ENCODE results near the gene CILP2.

Gene CILP2

GRCh38 chr19:19526581-19527370 lies 11.3 kb upstream of the CILP2 start:
- Histone ChIP-seq H3K36me3 (ENCODE audit: insufficient read depth, low read length) (peaks cover 16% of the 10 kb centered on the region), H3K4me3 (no peak overlapping the region)

GRCh38 chr19:19527371-19527656 lies 10.8 kb upstream of the CILP2 start:
- Histone ChIP-seq H3K4me3 (no peak overlapping the region), H3K36me3 (ENCODE audit: insufficient read depth, low read length) (peaks cover 16% of the 10 kb centered on the region), H3K9ac (ENCODE audit: insufficient read length) (no peak overlapping the region), H3K27ac (no peak overlapping the region), H3K9me3 (ENCODE audit: low read depth, low read length) (no peaks in the 10 kb centered on the region)
- no peak for TF ChIP-seq EZH2 (IDR thresholded peaks at IDR 0.05)
- TF ChIP-seq POLR2AphosphoS5 (IDR thresholded peaks at IDR 0.05; ENCODE audit: borderline replicate concordance, low read depth, low read length) = no peak
- DNase-seq (ENCODE audit: low read depth, low spot score) = no peak

More at GRCh38 chr19:19526581-19527370, 11.3 kb upstream of the CILP2 start:
- no peak for TF ChIP-seq POLR2AphosphoS5 (IDR thresholded peaks at IDR 0.05; ENCODE audit: borderline replicate concordance, low read depth, low read length)
- no peak for TF ChIP-seq EZH2 (IDR thresholded peaks at IDR 0.05)
- no peak for TF ChIP-seq FOXP2 (optimal IDR thresholded peaks at IDR 0.05; ENCODE audit: control extremely low read depth, extremely low read length, insufficient read depth)
- Histone ChIP-seq H3K9ac (ENCODE audit: insufficient read length) (no peak overlapping the region), H3K9me3 (ENCODE audit: low read depth, low read length) (no peaks in the 10 kb centered on the region), H3K27ac (no peak overlapping the region)
- DNase-seq (ENCODE audit: low read depth, low spot score) = no peak

GRCh38 chr19:19527674-19528625 lies 10.1 kb upstream of the CILP2 start:
- Histone ChIP-seq H3K36me3 (ENCODE audit: insufficient read depth, low read length) (peaks cover 16% of the 10 kb centered on the region), H3K9ac (ENCODE audit: insufficient read length) (no peak overlapping the region), H3K4me3 (no peak overlapping the region), H3K27ac (no peak overlapping the region), H3K9me3 (ENCODE audit: low read depth, low read length) (no peaks in the 10 kb centered on the region)
- no peak for DNase-seq (ENCODE audit: low read depth, low spot score)
- no peak for TF ChIP-seq POLR2AphosphoS5 (IDR thresholded peaks at IDR 0.05; ENCODE audit: borderline replicate concordance, low read depth, low read length)
- no peak for TF ChIP-seq FOXP2 (optimal IDR thresholded peaks at IDR 0.05; ENCODE audit: control extremely low read depth, extremely low read length, insufficient read depth)
- no peak for TF ChIP-seq EZH2 (IDR thresholded peaks at IDR 0.05)

- H3K9ac ChIP-seq (ENCODE audit: insufficient read length) = no peak within 1 kb of the TSS
- no peak for TF ChIP-seq EZH2 (IDR thresholded peaks at IDR 0.05)
- TF ChIP-seq POLR2AphosphoS5 (IDR thresholded peaks at IDR 0.05; ENCODE audit: borderline replicate concordance, low read depth, low read length) = peak; percentile 40; the same call in 1 of the 2 replicates
- no peak for DNase-seq (ENCODE audit: low read depth, low spot score)
- no peak within 1 kb of the TSS for H3K4me3 ChIP-seq
- no peaks in the 10 kb centered on the region for H3K9me3 ChIP-seq (ENCODE audit: low read depth, low read length)
- peaks cover 16% of the 10 kb centered on the region for H3K36me3 ChIP-seq (ENCODE audit: insufficient read depth, low read length)
- H3K27ac ChIP-seq = no peak within 1 kb of the TSS
Measured at GRCh38 chr19:19528721-19529490, 9.2 kb upstream of the CILP2 start, which contains the start of gene YJEFN3. Gene YJEFN3, plus strand, starts transcription at chr19:19528911. Its CDS starts 22 bp downstream, at chr19:19528933.

DNA sequence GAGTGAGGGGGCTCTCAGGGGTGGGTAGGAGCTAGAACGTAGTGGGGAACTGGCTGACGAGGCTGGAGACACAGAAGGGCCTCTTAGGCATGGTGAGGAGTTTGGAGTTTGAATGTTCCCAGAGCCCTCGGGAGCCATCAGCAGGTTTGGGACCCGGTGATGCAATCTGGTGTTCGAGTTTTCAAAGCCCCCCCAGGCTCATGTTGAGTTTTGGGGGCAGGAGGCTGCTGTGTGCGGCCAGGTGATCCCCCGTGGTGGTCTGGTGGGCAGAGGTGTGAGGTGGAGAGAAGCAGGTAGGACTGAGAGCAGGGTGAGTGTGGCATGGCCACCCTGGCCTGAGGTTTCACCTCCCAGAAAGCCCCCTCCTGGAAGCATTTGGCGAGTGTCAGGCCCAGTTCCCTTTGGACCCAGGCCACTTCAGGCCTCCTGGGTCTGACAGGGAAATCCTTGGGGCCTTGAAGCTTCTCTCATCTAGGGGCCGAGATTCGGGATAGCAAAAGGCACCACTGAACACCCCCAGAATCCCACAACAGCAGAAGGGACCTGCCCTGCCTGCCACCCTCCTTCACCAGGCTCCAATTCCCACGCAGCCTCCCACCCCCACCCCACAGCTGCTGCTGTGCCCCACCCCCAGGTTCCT lies 8.2 kb upstream of the CILP2 start:
- TF ChIP-seq FOXP2 (optimal IDR thresholded peaks at IDR 0.05; ENCODE audit: control extremely low read depth, extremely low read length, insufficient read depth) (no peak), EZH2 (IDR thresholded peaks at IDR 0.05) (no peak), POLR2AphosphoS5 (IDR thresholded peaks at IDR 0.05; ENCODE audit: borderline replicate concordance, low read depth, low read length) (no peak)
- no peak overlapping the region for H3K27ac ChIP-seq

GRCh38 chr19:19530423-19530804 lies 7.7 kb upstream of the CILP2 start:
- TF ChIP-seq POLR2AphosphoS5 (IDR thresholded peaks at IDR 0.05; ENCODE audit: borderline replicate concordance, low read depth, low read length) (no peak), EZH2 (IDR thresholded peaks at IDR 0.05) (no peak), FOXP2 (optimal IDR thresholded peaks at IDR 0.05; ENCODE audit: control extremely low read depth, extremely low read length, insufficient read depth) (no peak)
- Histone ChIP-seq H3K4me3 (no peak overlapping the region), H3K36me3 (ENCODE audit: insufficient read depth, low read length) (peaks cover 12% of the 10 kb centered on the region; the same call in 1 of the 2 replicates), H3K9me3 (ENCODE audit: low read depth, low read length) (no peaks in the 10 kb centered on the region), H3K27ac (no peak overlapping the region), H3K9ac (ENCODE audit: insufficient read length) (no peak overlapping the region)
- no peak for DNase-seq (ENCODE audit: low read depth, low spot score)

More for the DNA sequence above, 8.2 kb upstream of the CILP2 start:
- H3K9me3 ChIP-seq (ENCODE audit: low read depth, low read length) = no peaks in the 10 kb centered on the region
- DNase-seq (ENCODE audit: low read depth, low spot score) = no peak
- H3K36me3 ChIP-seq (ENCODE audit: insufficient read depth, low read length) = peaks cover 12% of the 10 kb centered on the region; the same call in 1 of the 2 replicates
- H3K4me3 ChIP-seq = no peak overlapping the region
- H3K9ac ChIP-seq (ENCODE audit: insufficient read length) = no peak overlapping the region

- Histone ChIP-seq H3K27ac (no peak overlapping the region), H3K9ac (ENCODE audit: insufficient read length) (no peak overlapping the region), H3K36me3 (ENCODE audit: insufficient read depth, low read length) (peaks cover 11% of the 10 kb centered on the region; the same call in 1 of the 2 replicates), H3K9me3 (ENCODE audit: low read depth, low read length) (no peaks in the 10 kb centered on the region), H3K4me3 (no peak overlapping the region)
- TF ChIP-seq POLR2AphosphoS5 (IDR thresholded peaks at IDR 0.05; ENCODE audit: borderline replicate concordance, low read depth, low read length) (no peak), FOXP2 (optimal IDR thresholded peaks at IDR 0.05; ENCODE audit: control extremely low read depth, extremely low read length, insufficient read depth) (no peak), EZH2 (IDR thresholded peaks at IDR 0.05) (no peak)
- no peak for DNase-seq (ENCODE audit: low read depth, low spot score)
Measured at GRCh38 chr19:19530889-19531288, 7.2 kb upstream of the CILP2 start.
